Astrocyte (in vitro differentiated cells and primary cell): ENCODE results near the gene KCTD19. TPM values are rescaled to one million over a fixed set of nuclear protein-coding genes. Genes with fewer than 3 reads are reported as not detected.
A peak's percentile ranks its signal among the peaks of the same experiment; 100 is the strongest.

Experiments
- DNase-seq: peaks from one replicate; pipeline ENCODE4 v3.0.0-alpha.2; 2010; ENCODE audit warnings: low read depth
- FAIRE-seq: peaks from 2 replicates; lab custom pipeline; 2011; peaks lifted over from hg19 to GRCh38; lab: Jason Lieb, UNC
- H2AFZ ChIP-seq: 2 replicates; pipeline ENCODE4 v1.6.0; 2012; ENCODE audit warnings: low read depth, low read length, inconsistent platforms
- H3K27ac ChIP-seq: 2 replicates; pipeline ENCODE4 v1.5.1; 2011; ENCODE audit warnings: low read depth, low read length, inconsistent platforms
- H3K27me3 ChIP-seq: 2 replicates; pipeline ENCODE4 v1.6.0; 2011; ENCODE audit warnings: low read length, inconsistent platforms; ENCODE audit not compliant: insufficient read depth
- H3K36me3 ChIP-seq: 2 replicates; pipeline ENCODE4 v1.5.1; 2011; ENCODE audit warnings: low read length, inconsistent platforms; ENCODE audit not compliant: insufficient read depth
- H3K4me1 ChIP-seq: 2 replicates; pipeline ENCODE4 v1.5.1; 2011; ENCODE audit warnings: low read length, inconsistent platforms; ENCODE audit not compliant: insufficient read depth
- H3K4me2 ChIP-seq: 2 replicates; pipeline ENCODE4 v1.6.0; 2012; ENCODE audit warnings: low read length, inconsistent platforms
- H3K4me3 ChIP-seq: 2 replicates; pipeline ENCODE4 v1.5.1; 2011; ENCODE audit warnings: low read depth, mild to moderate bottlenecking, low read length, inconsistent platforms; ENCODE audit not compliant: insufficient read depth
- H3K79me2 ChIP-seq: 2 replicates; pipeline ENCODE4 v1.6.0; 2012; ENCODE audit warnings: mild to moderate bottlenecking, low read length, inconsistent platforms; ENCODE audit not compliant: insufficient read depth
- H3K9ac ChIP-seq: 2 replicates; pipeline ENCODE4 v1.6.0; 2012; ENCODE audit warnings: mild to moderate bottlenecking, low read length, inconsistent platforms
- H3K9me3 ChIP-seq: 2 replicates; pipeline ENCODE4 v1.5.1; 2012; ENCODE audit warnings: low read depth, mild to moderate bottlenecking, low read length, inconsistent platforms; ENCODE audit not compliant: insufficient read depth
- H4K20me1 ChIP-seq: 2 replicates; pipeline ENCODE4 v1.6.0; 2012; ENCODE audit warnings: low read length, inconsistent platforms; ENCODE audit not compliant: insufficient read depth
- H3K27ac Mint-ChIP-seq: one replicate; pipeline ENCODE4 v1.8.0; 2021; ENCODE audit warnings: mild to moderate bottlenecking, mixed read lengths; ENCODE audit not compliant: unreplicated experiment
- H3K27me3 Mint-ChIP-seq: one replicate; pipeline ENCODE4 v1.8.0; 2021; ENCODE audit warnings: low read depth, mixed read lengths; ENCODE audit not compliant: unreplicated experiment
- H3K36me3 Mint-ChIP-seq: one replicate; pipeline ENCODE4 v1.8.0; 2021; ENCODE audit warnings: low read depth, mixed read lengths; ENCODE audit not compliant: unreplicated experiment
- H3K4me1 Mint-ChIP-seq: one replicate; pipeline ENCODE4 v1.8.0; 2021; ENCODE audit warnings: low read depth, mixed read lengths; ENCODE audit not compliant: unreplicated experiment
- H3K4me3 Mint-ChIP-seq: one replicate; pipeline ENCODE4 v1.8.0; 2021; ENCODE audit warnings: mild to moderate bottlenecking, moderate library complexity, mixed read lengths; ENCODE audit not compliant: unreplicated experiment
- H3K9me3 Mint-ChIP-seq: one replicate; pipeline ENCODE4 v1.8.0; 2021; ENCODE audit warnings: mild to moderate bottlenecking, mixed read lengths; ENCODE audit not compliant: unreplicated experiment
- EZH2 ChIP-seq: IDR thresholded peaks from 2 replicates; pipeline ENCODE4 v1.6.1; 2012; ENCODE audit warnings: mild to moderate bottlenecking, low read length, inconsistent platforms; ENCODE audit not compliant: insufficient read depth
- total RNA-seq: library from RNA; stranded (reverse); gene quantifications from 2 replicates; pipeline ENCODE4 v1.2.1, GENCODE V29; 2021
- TF ChIP-seq, protein P1 (sequence below): IDR thresholded peaks from 2 replicates; pipeline ENCODE4 v1.5.1; 2011; ENCODE audit warnings: low read depth, mild to moderate bottlenecking, inconsistent platforms, low read length, moderate library complexity; ENCODE audit not compliant: insufficient read depth

KCTD19 gene
- total RNA-seq, 1 donor from 2014 or later = not detected

DNA sequence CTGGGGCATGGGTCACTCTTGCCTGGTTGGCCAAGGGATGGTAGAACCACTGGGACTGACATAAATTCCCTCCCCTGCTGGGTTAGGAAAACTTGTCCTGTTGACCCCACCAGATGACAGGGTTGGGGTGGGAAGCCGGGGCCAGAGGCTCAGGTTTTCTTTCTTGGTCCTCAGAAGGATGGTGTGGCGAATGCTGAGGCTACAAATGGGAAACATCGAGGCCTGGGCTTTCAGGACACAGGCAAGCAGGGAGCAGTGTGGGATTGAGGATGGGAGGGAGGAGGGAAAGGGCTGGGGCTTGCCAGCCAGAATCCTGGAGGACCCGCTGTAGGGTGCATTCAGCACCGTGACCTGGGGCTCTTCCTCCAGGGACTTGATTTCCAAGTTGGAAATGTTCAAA is 61.7 kb downstream of the KCTD19 start:
- peaks cover 6% of the 10 kb centered on the region for H3K36me3 Mint-ChIP-seq
- H3K4me1 ChIP-seq = peaks cover 20% of the 10 kb centered on the region
- no peak overlapping the region for H3K9ac ChIP-seq
- no peak overlapping the region for H2AFZ ChIP-seq
- no peak overlapping the region for H3K27ac ChIP-seq
- H3K9me3 ChIP-seq = no peaks in the 10 kb centered on the region
- no peak for FAIRE-seq
- no peak overlapping the region for H3K4me2 ChIP-seq
- H3K4me3 Mint-ChIP-seq = no peak overlapping the region
- H3K79me2 ChIP-seq = no peaks in the 10 kb centered on the region
- no peaks in the 10 kb centered on the region for H3K27me3 ChIP-seq
- H3K9me3 Mint-ChIP-seq = peaks cover 7% of the 10 kb centered on the region
- no peaks in the 10 kb centered on the region for H4K20me1 ChIP-seq
- H3K27ac Mint-ChIP-seq = no peak overlapping the region
- peaks cover 13% of the 10 kb centered on the region for H3K4me1 Mint-ChIP-seq
- no peaks in the 10 kb centered on the region for H3K36me3 ChIP-seq
- H3K27me3 Mint-ChIP-seq = peaks cover 35% of the 10 kb centered on the region
- TF ChIP-seq, protein P1, sequence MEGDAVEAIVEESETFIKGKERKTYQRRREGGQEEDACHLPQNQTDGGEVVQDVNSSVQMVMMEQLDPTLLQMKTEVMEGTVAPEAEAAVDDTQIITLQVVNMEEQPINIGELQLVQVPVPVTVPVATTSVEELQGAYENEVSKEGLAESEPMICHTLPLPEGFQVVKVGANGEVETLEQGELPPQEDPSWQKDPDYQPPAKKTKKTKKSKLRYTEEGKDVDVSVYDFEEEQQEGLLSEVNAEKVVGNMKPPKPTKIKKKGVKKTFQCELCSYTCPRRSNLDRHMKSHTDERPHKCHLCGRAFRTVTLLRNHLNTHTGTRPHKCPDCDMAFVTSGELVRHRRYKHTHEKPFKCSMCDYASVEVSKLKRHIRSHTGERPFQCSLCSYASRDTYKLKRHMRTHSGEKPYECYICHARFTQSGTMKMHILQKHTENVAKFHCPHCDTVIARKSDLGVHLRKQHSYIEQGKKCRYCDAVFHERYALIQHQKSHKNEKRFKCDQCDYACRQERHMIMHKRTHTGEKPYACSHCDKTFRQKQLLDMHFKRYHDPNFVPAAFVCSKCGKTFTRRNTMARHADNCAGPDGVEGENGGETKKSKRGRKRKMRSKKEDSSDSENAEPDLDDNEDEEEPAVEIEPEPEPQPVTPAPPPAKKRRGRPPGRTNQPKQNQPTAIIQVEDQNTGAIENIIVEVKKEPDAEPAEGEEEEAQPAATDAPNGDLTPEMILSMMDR = no peak
- TF ChIP-seq EZH2 = no peak
- no peak overlapping the region for H3K4me3 ChIP-seq
- DNase-seq = no peak

DNA sequence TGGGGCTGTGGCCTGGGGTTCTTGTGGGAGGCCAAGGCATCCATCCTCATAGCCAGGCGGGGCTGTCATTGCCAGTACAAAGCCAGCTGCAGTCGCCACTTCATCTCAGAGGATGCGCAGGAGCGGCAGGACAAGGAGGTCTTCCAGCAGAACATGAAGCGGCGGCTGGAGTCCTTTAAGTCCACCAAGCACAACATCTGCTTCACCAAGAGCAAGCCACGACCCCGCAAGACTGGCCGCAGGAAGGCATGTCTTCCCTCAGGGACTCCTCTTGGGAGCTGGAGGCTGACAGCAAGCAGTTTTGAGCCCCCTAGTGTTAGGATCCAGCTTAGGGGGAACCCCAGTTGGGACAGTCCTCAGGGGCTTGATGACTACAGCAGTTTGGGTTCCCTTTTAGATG is 62.3 kb downstream of the KCTD19 start:
- Mint-ChIP-seq H3K27ac (no peak overlapping the region), H3K4me3 (no peak overlapping the region), H3K9me3 (peaks cover 9% of the 10 kb centered on the region), H3K36me3 (peaks cover 6% of the 10 kb centered on the region), H3K4me1 (peaks cover 10% of the 10 kb centered on the region), H3K27me3 (peaks cover 40% of the 10 kb centered on the region)
- H2AFZ ChIP-seq = no peak overlapping the region
- FAIRE-seq (no peak), DNase-seq (no peak)
- no peaks in the 10 kb centered on the region for H4K20me1 ChIP-seq
- no peaks in the 10 kb centered on the region for H3K36me3 ChIP-seq
- H3K79me2 ChIP-seq = no peaks in the 10 kb centered on the region
- peaks cover 17% of the 10 kb centered on the region for H3K4me1 ChIP-seq
- TF ChIP-seq EZH2 = no peak
- TF ChIP-seq, protein P1 = peak; percentile 15
- no peak overlapping the region for H3K4me3 ChIP-seq
- no peaks in the 10 kb centered on the region for H3K9me3 ChIP-seq
- no peak overlapping the region for H3K27ac ChIP-seq
- no peak overlapping the region for H3K9ac ChIP-seq
- no peaks in the 10 kb centered on the region for H3K27me3 ChIP-seq
- H3K4me2 ChIP-seq = no peak overlapping the region

DNA sequence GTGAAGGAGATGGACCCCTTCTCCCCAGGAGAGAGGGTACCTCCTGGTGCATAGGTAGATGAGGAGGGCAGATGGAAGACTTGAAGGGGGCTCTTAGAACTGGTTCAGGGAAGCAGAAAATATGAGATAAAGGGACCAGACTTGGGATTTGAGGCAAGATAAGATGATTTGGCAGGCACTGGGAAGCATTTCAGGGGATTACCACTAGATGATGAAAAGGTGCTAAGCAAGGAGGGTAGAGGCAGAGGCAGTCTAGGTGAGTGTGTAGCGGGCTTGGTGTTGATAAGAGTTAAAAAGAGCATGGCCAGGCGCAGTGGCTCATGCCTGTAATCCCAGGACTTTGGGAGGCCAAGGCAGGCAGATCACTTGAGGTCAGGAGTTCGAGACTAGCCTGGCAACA is 63.3 kb downstream of the KCTD19 start:
- Histone ChIP-seq H3K36me3 (no peaks in the 10 kb centered on the region), H2AFZ (no peak overlapping the region), H3K4me3 (no peak overlapping the region), H3K9me3 (no peaks in the 10 kb centered on the region), H3K27me3 (no peaks in the 10 kb centered on the region), H3K4me1 (peaks cover 7% of the 10 kb centered on the region), H4K20me1 (no peaks in the 10 kb centered on the region), H3K4me2 (no peak overlapping the region), H3K79me2 (no peaks in the 10 kb centered on the region), H3K9ac (no peak overlapping the region), H3K27ac (no peak overlapping the region)
- TF ChIP-seq, protein P1 = no peak
- no peak for TF ChIP-seq EZH2
- Mint-ChIP-seq H3K27ac (no peak overlapping the region), H3K4me1 (peaks cover 8% of the 10 kb centered on the region), H3K27me3 (peaks cover 40% of the 10 kb centered on the region), H3K9me3 (peaks cover 9% of the 10 kb centered on the region), H3K4me3 (no peak overlapping the region), H3K36me3 (peaks cover 6% of the 10 kb centered on the region)
- DNase-seq (no peak), FAIRE-seq (no peak)
